Nucleus accumbens (tissue), 56 donors: ENCODE results near the gene MFAP2.
A peak's percentile ranks its signal among the peaks of the same experiment; 100 is the strongest.

Experiments used
- DNase-seq, 56 donors: peaks; one replicate each; lab custom pipeline; 2025; lab: John Stamatoyannopoulos, UW

Gene MFAP2, protein sequence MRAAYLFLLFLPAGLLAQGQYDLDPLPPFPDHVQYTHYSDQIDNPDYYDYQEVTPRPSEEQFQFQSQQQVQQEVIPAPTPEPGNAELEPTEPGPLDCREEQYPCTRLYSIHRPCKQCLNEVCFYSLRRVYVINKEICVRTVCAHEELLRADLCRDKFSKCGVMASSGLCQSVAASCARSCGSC

DNA sequence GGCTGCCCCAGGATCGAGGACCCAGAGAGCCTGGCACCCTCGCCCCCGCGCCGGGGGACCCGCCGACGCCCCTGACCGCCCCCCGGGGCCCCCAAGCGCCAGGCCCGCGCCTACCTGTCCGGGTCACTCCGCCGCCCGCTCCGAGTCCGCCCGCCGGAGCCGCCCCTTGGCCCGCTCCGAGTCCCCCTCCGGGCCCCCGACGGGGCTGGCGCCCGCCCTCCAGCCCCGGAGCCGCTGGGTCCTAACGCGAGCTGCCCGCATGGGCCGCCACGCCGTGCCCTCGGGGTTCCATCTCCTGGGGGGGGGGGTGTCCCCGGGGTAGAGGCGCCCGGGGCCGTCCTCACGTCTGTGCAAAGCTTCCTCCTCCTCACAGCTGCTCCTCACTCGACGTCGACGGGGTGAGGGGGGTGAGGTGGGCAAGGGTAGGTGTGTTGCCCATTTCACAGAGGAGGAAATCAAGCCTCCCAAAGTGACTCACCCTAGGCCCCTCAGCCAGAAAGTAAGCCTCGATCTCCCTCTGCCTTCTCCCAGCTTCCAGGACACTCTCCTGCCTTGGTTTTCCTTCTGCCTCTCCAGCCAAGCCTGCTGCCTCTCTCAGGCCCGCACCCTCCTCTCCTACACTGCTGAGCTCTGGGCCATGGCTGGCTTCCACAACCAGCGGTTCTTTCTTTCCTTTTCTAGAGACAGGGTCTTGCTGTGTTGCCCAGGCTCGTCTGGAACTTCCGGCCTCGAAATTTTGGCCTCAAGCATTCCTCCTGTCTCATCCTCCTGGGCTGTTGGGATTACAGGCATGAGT lies at the start of gene MFAP2:
Gene MFAP2, minus strand, starts transcription at position 148 of the 796 bp plus-strand sequence. CDS start 2,347 bp downstream, outside the sequence.
- DNase-seq, result no peak

DNA sequence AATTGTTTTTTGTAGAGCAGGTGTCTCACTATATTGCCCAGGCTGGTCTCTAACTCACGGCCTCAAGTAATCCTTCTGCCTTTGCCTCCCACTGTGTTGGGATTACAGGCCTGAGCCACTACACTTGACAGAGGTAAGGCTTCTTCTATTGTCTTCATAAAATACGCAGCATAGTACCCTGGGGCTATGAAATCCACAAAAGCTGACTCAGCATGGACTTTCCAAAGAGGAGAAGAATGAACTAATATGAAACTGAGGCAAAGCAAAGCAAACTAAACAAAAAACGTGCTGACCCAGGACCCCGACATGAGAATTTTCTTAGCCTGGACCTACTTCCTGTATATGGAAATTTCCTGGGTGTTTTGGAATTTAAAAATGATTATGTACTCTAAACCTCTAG lies 49.8 kb upstream of the MFAP2 start:
- DNase-seq, result no peak

DNA sequence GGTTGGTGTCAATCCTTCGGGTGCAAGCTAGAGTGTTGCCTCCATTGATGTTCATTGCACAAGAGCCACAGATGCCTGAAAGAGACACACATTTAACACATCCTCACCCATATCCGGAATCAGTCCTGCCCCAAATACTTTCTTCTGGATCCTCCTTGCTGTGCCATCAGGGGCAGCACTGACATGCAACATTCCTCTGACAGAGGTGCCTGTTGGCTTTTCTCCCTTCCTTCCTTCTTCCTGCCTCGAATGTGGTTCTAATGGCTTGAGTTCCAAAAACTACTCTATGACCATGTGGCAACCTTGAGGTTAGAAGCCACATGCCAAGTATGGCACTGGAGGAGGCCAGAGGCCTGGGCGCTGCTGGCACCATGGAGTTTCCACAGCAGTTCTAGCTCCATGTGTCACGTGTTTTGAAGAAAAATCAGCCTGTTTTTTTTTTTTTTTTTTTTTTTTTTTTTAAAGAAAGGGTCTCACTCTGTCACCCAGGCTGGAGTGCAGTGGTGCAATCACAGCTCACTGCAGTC lies 48.3 kb upstream of the MFAP2 start:
- no peak for DNase-seq

GRCh38 chr1:17027900-17028299 lies 47.5 kb upstream of the MFAP2 start:
- no peak for DNase-seq

GRCh38 chr1:17027403-17027802 lies 47.0 kb upstream of the MFAP2 start:
- no peak for DNase-seq

- DNase-seq, result no peak
Measured at GRCh38 chr1:17024721-17025120, 44.3 kb upstream of the MFAP2 start.

- DNase-seq, result no peak
Measured at GRCh38 chr1:17023573-17023972, 43.2 kb upstream of the MFAP2 start.

DNA sequence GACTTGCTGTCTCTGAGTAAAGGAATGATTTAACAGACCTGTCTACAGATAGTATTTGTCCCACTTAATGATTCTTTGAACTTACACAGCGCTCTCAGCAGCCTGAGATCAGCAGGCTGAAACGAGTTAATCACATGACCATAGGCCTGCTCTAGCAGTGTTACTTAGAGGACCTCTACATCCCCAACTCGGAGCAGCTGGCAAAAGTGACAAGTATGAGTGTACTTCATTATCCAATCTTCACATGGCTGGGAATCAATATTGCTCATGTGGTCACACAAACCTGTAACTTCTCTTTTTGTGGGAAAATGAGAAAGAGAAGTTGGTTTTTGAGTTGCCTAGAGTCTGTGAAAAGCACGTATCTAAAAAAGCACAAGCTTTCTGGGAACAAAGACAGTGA lies 42.7 kb upstream of the MFAP2 start:
- DNase-seq, result no peak

- DNase-seq, result no peak
Measured at GRCh38 chr1:17021896-17022295, 41.5 kb upstream of the MFAP2 start.

- DNase-seq, result no peak
Measured at GRCh38 chr1:17020502-17020901, 40.1 kb upstream of the MFAP2 start.

GRCh38 chr1:17018849-17019248 lies 38.4 kb upstream of the MFAP2 start:
- no peak for DNase-seq

DNA sequence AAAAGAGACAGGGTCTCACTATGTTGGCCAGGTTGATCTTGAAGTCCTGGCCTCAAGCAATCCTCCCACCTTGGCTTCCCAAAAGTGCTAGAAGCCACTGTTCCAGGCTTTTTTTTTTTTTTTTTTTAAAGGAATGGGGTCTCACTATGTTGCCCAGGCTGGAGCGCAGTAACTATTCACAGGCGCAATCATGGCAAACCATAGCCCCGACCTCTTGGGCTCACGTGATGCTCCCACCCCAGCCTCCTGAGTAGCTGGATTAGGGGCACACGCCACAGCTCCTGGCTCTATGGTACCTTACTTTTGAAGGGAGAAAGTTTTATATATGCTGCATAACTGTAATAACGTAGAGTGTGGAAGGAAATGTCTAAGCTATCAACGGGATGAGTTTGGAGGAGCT lies 37.0 kb upstream of the MFAP2 start:
- DNase-seq, result no peak

DNA sequence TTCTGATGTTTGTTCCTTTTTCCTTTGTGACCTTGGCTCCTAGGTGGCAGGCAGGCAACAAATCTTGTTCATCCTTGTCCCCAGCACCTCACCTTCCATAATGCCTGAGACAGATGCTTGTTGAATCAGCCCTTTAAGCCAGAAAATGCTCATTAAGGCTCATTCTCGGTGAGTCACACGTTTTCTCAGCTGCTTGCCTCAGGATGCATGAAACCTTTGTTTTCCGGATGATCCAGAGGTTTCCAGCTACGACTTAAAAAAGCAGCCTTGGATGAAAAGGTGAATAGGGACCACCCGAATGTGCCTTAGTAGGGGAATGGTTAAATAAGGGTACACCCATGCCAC lies 35.9 kb upstream of the MFAP2 start:
- DNase-seq, result peak in 1 of 56 donors; percentile 18

DNA sequence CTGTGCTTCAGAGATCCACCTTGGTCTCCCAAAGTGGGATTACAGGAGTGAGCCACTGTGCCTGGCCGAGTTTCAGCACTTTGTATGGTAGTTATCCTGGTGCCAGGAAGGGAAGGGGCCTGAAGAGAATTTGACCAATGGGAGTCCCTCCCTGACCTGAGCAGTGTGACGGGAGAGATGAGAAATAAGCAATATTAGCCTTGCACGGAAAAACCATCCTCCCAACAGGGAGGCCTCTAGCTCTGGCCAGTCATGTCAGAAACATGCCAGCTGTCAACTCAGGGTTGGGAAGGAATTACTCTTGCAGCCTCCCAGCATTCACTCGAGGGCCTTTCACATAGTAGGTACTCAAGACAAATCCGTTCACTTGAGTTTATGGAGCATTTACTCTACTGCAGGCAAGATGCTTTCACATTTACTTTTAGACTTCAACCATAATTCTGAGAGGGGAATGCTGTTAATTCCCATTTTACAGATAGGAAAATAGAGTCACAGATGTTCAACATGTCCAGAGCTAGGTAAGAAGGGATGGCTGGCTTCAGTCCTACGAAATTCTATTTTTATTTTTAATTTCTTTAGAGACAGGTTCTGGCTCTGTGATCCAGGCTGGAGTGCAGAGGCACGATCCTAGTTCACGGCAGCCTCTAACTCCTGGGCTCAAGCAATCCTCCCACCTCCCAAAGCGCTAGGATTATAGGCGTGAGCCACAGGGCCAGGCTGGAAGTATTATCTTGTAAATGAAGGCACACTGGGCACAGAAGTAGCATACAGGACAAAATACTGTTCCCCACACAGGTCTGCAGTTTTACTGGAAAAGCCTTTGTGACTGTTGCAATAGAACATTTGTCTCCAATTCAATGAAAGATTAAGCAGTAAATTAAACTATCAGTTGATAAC lies 34.5 kb upstream of the MFAP2 start:
- no peak for DNase-seq

DNA sequence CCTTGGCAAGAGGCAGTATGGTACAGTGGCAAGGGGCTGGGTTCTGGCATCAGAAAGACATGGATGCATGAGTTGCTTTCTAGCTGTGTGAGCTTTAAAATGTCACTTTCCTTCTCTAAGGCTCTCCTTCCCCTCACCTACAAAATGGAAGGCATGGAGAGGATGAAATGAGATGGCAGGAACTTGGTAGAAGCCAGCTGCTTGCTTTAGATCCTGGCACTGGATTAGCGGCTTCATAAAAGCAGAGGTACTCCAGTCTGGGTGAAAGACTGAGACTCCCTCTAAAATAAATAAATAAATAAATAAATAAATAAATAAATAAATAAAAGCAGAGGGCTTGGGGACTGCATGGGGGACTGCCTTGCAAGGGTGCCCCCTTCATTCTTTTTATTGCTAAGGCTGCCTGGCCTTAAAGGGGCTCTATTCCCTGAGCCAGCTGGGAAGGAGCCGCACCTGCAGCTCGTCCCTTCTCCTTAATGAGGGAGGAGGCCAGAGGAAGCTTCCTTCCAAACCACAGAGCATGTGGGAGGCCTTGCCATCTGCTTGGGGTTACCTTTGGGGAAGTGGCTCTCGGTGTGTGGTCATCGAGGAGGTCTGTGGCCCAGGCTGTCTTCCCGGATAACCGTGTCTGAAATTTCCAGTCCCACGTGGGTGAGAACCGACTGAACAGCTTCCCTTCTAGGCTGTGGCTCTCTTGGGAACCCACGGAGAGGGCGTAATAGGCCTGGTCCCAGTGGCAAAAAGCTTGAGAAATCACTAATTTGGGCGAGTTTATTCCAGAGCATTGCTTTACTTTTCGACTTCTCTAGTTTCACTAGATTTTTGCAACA lies 33.3 kb upstream of the MFAP2 start:
- DNase-seq, result no peak

DNA sequence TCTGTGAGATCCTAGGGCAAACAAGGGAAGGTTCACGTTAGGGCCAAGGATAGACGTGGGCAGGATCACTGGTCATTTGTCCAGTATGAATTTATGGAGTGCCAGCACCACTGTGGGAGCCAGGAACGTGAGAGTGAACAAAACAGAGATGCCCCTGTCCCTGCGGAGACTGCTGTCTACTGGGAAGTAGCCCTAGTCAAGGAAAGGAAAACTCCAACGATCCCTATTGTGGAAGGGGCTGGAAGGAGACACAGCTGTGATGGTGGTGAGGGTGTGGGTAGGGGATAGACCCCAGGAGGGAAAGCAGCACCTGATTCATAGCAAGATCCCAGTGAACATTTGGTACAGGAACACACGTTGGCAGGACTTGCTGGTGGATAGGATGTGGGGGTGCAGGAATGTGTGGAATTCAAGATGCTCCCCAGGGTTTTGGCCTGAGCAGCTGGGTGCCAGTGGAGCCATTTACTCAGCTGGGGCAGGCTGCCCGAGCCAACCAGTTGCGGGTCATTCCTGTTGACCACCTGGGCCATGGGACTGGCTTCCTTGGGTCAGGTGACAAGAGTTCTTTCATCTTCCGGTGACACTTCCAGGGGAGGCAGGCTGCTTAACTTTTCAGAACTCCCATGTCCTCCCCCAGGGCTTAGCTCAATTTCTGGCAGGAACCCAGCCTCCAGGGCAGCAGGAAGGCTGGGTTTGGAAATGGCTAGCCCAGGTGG lies 32.5 kb upstream of the MFAP2 start:
- no peak for DNase-seq

DNA sequence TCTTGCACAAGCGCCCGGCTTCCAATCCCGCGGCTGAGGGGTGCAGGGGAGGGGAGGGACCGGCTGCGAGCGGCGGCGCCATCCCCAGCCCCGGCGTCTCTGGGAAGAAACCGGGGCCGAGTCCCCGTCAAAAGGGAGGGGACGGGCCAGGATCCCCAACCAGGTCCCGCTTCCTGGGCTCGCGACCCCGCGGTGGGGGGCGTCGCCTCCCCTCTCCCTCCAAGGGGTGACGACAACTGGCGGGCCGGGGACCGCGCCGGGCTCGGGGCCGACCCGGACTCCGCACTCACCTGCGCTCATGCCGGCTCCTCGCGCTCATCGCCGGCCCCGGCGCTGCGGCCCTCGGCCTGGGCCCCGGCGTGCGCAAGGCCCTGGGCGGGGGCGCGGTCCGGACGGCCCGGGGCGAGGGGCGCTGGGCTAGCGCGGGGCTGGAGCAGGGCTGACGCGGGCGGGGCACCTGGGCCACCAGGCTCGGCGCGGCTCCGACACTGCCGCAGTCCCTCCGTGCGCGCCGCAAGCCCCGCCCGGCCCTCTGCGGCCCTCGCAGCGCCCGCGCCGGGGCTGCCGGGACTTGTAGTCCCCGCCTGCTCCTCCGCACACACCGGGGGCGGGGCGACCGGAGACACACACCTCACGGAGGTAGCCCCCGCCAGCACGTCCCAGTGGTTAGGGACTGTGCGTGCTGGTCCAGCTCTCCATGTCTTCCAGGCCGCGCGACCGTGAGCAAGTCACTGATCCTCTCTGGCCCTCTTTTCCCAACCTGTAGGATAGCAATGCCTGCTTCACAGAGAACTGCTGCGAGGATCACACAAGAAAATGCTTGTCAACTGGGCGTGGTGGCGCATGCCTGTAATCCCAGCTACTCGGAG lies 31.3 kb upstream of the MFAP2 start, which contains the start of gene ATP13A2:
Gene ATP13A2, minus strand, starts transcription at position 490 of the 869 bp plus-strand sequence. Its CDS starts 190 bp downstream, at position 300.
- peak in 54 of 56 donors; percentile 31 to 89 (median 70) for DNase-seq

DNA sequence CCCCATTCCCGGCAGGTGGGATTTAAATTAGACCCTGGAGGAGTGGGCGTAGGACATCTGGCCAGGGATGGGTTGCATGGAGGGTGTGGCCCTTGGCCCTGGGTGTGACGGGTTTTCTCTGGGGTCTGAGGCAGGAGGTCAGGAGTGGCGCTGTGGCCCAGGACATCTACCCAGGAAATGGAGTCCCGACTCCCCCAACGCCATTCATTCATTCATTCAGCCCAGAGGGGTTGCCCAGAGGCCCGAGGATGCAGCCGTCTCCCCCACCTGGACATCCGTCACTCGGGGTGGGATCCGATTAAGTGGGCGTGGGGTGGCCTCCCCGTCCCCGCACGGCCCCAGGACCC lies 30.6 kb upstream of the MFAP2 start:
- DNase-seq, result no peak
